ENCODE results near the gene FCER2. TPM values are rescaled to one million over a fixed set of nuclear protein-coding genes. Genes with fewer than 3 reads are reported as not detected.

The FCER2 gene
- total and polyA plus RNA-seq, 2 of the 13 experiments (the other 11 are each of a cell fraction or from before 2014, with no cell fraction given) = not detected

- TF ChIP-seq ESRRA (CRISPR knock-in tag; IDR thresholded peaks at IDR 0.05; ENCODE audit: low read depth) (no peak), ZNF547 (CRISPR knock-in tag; IDR thresholded peaks at IDR 0.05) (no peak), ZFP91 (CRISPR knock-in tag; IDR thresholded peaks at IDR 0.05; ENCODE audit: borderline replicate concordance) (peak; percentile 42; the same call in 1 of the 2 replicates), ZNF619 (CRISPR knock-in tag; IDR thresholded peaks at IDR 0.05) (0 out of 2 replicates have a peak, but pooled peaks have one; percentile 53), SP140L (CRISPR knock-in tag; IDR thresholded peaks at IDR 0.05; ENCODE audit: borderline replicate concordance) (0 out of 2 replicates have a peak, but pooled peaks have one; percentile 75), ZNF10 (CRISPR knock-in tag; IDR thresholded peaks at IDR 0.05; ENCODE audit: borderline replicate concordance, low read depth) (no peak), ARNT2 (CRISPR knock-in tag; IDR thresholded peaks at IDR 0.05; ENCODE audit: low read depth) (peak; percentile 57; the same call in 1 of the 2 replicates), HNF4A (CRISPR knock-in tag; IDR thresholded peaks at IDR 0.05) (peak; percentile 67), IRF2 (CRISPR knock-in tag; IDR thresholded peaks at IDR 0.05) (peak; percentile 85), MAFF (IDR thresholded peaks at IDR 0.05; ENCODE audit: low read depth, low read length) (no peak), THRA (CRISPR knock-in tag; IDR thresholded peaks at IDR 0.05; ENCODE audit: borderline replicate concordance) (peak; percentile 94), ASH2L (IDR thresholded peaks at IDR 0.05; ENCODE audit: insufficient read length, low read depth, low read length) (peak; percentile 70), U2AF2 (IDR thresholded peaks at IDR 0.05; ENCODE audit: low read depth, low read length) (no peak), ZNF205 (CRISPR knock-in tag; IDR thresholded peaks at IDR 0.05) (peak; percentile 79), ZNF713 (CRISPR knock-in tag; IDR thresholded peaks at IDR 0.05) (peak; percentile 22; the same call in 1 of the 2 replicates), KLF6 (CRISPR knock-in tag; IDR thresholded peaks at IDR 0.05) (peak; percentile 60; the same call in 1 of the 2 replicates), ZFP82 (CRISPR knock-in tag; IDR thresholded peaks at IDR 0.05; ENCODE audit: borderline replicate concordance) (0 out of 2 replicates have a peak, but pooled peaks have one; percentile 65), TCF7L2 (IDR thresholded peaks at IDR 0.05; ENCODE audit: low read depth, low read length) (peak; percentile 91), POLR2G (IDR thresholded peaks at IDR 0.05; ENCODE audit: low read depth, low read length) (no peak)
- TF ChIP-seq, protein P1, sequence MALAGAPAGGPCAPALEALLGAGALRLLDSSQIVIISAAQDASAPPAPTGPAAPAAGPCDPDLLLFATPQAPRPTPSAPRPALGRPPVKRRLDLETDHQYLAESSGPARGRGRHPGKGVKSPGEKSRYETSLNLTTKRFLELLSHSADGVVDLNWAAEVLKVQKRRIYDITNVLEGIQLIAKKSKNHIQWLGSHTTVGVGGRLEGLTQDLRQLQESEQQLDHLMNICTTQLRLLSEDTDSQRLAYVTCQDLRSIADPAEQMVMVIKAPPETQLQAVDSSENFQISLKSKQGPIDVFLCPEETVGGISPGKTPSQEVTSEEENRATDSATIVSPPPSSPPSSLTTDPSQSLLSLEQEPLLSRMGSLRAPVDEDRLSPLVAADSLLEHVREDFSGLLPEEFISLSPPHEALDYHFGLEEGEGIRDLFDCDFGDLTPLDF (CRISPR knock-in tag; IDR thresholded peaks at IDR 0.05) = no peak; the same call in 1 of the 2 replicates
Observed at GRCh38 chr19:7652061-7652641, 49.8 kb downstream of the FCER2 start (continued).
